Measurements from ENCODE around the gene FRS3. TPM values are rescaled to one million over a fixed set of nuclear protein-coding genes. Genes with fewer than 3 reads are reported as not detected.

Gene FRS3
- total RNA-seq, 1 experiment from 2014 or later = 4.3 TPM

DNA sequence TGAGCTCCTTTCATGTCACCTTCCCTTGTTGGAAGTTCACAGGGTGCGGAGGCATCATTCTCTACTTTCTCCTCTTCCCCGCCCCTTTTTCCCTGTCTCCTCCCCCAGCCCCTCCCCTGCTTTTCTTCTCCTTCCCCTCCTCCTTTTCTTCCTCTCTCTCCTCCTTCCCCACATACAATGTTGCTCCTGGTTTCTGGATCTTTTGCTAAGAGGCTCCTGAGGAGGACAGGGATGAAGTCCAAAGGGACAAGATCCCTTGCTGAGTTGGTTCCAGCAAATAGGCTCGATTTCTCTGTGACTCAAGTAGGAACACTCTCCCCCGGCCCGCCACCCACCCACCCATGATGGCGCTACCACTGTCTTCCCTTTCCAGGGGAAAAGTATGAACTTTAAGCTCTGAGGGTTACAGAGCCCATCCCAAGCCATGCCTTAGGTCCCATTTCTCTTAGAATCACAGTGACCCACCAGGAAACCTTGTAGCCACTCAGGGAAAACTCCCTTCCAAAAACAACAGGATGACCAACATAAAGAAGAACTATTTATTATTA is 43.4 kb downstream of the FRS3 start:
- peak overlapping the region; percentile 61 for H2AFZ ChIP-seq (ENCODE audit: low read length)
- H3K9me2 ChIP-seq (replicated peaks; ENCODE audit: low read length) = no peaks in the 10 kb centered on the region
- peak overlapping the region; percentile 58 for H3K4me2 ChIP-seq (ENCODE audit: low read length)
- intact Hi-C loops (cut with micrococcal nuclease) = no loop called here
- H3K9me3 ChIP-seq (ENCODE audit: low read length) = no peaks in the 10 kb centered on the region
- H4K20me1 ChIP-seq (ENCODE audit: low read length) = no peaks in the 10 kb centered on the region
- H3K36me3 ChIP-seq (ENCODE audit: low read depth, low read length) = no peaks in the 10 kb centered on the region
- H3K27me3 ChIP-seq (ENCODE audit: low read length) = no peaks in the 10 kb centered on the region
- no peaks in the 10 kb centered on the region for H3F3A ChIP-seq (ENCODE audit: low read length, unreplicated experiment)
- H3K4me3 ChIP-seq (ENCODE audit: low read length) = no peak overlapping the region; the same call in 1 of the 2 replicates
- CTCF ChIA-PET = interaction anchor here (0.5 to 0.6 kb wide), 2 partner anchors 42 to 271 kb away, joined by 3 to 5 read pairs; no protein-coding TSS in a partner anchor
- H3K79me2 ChIP-seq (ENCODE audit: low read length) = no peaks in the 10 kb centered on the region
- TF ChIP-seq, protein P1, sequence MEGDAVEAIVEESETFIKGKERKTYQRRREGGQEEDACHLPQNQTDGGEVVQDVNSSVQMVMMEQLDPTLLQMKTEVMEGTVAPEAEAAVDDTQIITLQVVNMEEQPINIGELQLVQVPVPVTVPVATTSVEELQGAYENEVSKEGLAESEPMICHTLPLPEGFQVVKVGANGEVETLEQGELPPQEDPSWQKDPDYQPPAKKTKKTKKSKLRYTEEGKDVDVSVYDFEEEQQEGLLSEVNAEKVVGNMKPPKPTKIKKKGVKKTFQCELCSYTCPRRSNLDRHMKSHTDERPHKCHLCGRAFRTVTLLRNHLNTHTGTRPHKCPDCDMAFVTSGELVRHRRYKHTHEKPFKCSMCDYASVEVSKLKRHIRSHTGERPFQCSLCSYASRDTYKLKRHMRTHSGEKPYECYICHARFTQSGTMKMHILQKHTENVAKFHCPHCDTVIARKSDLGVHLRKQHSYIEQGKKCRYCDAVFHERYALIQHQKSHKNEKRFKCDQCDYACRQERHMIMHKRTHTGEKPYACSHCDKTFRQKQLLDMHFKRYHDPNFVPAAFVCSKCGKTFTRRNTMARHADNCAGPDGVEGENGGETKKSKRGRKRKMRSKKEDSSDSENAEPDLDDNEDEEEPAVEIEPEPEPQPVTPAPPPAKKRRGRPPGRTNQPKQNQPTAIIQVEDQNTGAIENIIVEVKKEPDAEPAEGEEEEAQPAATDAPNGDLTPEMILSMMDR (conservative IDR thresholded peaks at IDR 0.05; ENCODE audit: low read depth, low read length) = no peak
- TF ChIP-seq EZH2phosphoT487 (IDR thresholded peaks at IDR 0.05; ENCODE audit: borderline replicate concordance, low read length) (no peak), EZH2 (IDR thresholded peaks at IDR 0.05; ENCODE audit: low read length, unreplicated experiment) (no peak)
- no peak overlapping the region for H3K27ac ChIP-seq (ENCODE audit: low read length)
- no peak overlapping the region for H3K9ac ChIP-seq (ENCODE audit: low read length)
- POLR2A ChIA-PET (ENCODE audit: unreplicated experiment) = no interaction called here
- ATAC-seq = no peak
- BruUV-seq (replicated peaks) = no TSS peak
- DNase-seq = no peak
- H3K4me1 ChIP-seq (ENCODE audit: insufficient read depth, low read length) = peaks cover 17% of the 10 kb centered on the region

DNA sequence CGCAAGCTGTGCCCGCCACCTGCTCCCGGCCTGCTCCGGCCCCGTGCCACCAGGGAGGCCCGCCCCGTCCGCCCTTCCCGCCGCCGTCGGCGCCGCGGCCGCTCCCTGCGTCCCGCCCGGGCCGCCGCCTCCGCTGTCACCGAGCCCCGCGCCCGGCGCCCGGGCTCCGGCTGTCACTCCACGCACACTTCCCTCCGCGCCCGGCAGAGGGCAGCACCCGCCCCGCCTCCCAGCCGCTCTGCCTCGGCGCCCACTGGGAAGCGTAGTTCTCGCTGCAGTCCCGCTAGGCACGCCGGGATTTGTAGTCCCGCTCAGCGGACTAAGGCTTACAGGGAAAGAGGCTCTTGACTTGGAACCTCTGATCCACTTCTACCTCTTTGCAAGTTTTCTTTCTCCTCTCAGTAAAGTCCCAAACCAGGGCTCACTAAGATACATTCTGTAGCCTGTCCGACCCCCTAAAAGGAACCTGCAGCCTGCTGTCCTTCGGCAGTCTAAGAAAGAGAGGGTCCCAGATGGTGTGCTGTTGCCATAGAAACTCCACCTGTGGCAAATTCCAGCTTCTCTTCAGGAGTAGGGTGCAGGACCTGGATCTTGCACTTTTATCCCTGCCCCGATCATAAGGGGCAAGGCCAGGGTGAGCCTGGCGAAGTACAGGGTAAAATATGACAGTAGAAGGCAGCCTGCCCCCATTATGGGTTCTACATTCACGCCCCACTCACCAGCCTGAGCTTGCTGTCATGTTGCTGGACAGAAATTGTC is 44.1 kb downstream of the FRS3 start, which contains the start of gene TFEB:
TFEB (minus strand) TSS at position 182 of the 759 bp plus-strand sequence. CDS start 44,395 bp downstream, outside the sequence.
- DNase-seq = peak; percentile 92
- H3F3A ChIP-seq (ENCODE audit: low read length, unreplicated experiment) = no peaks in the 10 kb centered on the region
- ChIA-PET CTCF (interaction anchor here (0.6 kb wide), 1 partner anchor 43 kb away, joined by 3 read pairs; no protein-coding TSS in a partner anchor), POLR2A (ENCODE audit: unreplicated experiment) (no interaction called here)
- H3K27me3 ChIP-seq (ENCODE audit: low read length) = no peaks in the 10 kb centered on the region
- no peaks in the 10 kb centered on the region for H3K79me2 ChIP-seq (ENCODE audit: low read length)
- TF ChIP-seq, protein P1 (conservative IDR thresholded peaks at IDR 0.05; ENCODE audit: low read depth, low read length) = peak; percentile 71
- TF ChIP-seq EZH2 (IDR thresholded peaks at IDR 0.05; ENCODE audit: low read length, unreplicated experiment) = no peak
- peak; percentile 69 for ATAC-seq
- no peaks in the 10 kb centered on the region for H3K9me2 ChIP-seq (replicated peaks; ENCODE audit: low read length)
- no TSS peak for BruUV-seq (replicated peaks)
- H3K4me1 ChIP-seq (ENCODE audit: insufficient read depth, low read length) = peaks cover 11% of the 10 kb centered on the region; the same call in 1 of the 2 replicates
- no peaks in the 10 kb centered on the region for H3K36me3 ChIP-seq (ENCODE audit: low read depth, low read length)
- intact Hi-C loops (cut with micrococcal nuclease) = loop anchor here (1.0 to 2.0 kb wide), 2 partner anchors 41 to 51 kb away; partner anchors contain the start of gene TOMM6
- no peak within 1 kb of the TSS for H3K27ac ChIP-seq (ENCODE audit: low read length)
- H3K4me2 ChIP-seq (ENCODE audit: low read length) = peak within 1 kb of the TSS; percentile 76
- H4K20me1 ChIP-seq (ENCODE audit: low read length) = no peaks in the 10 kb centered on the region
- peak within 1 kb of the TSS; percentile 71 for H3K4me3 ChIP-seq (ENCODE audit: low read length)
- no peaks in the 10 kb centered on the region for H3K9me3 ChIP-seq (ENCODE audit: low read length)
- H2AFZ ChIP-seq (ENCODE audit: low read length) = peak within 1 kb of the TSS; percentile 85
- H3K9ac ChIP-seq (ENCODE audit: low read length) = no peak within 1 kb of the TSS

Data from PC-3 (cell line).